Measurements from ENCODE around the gene TREML2.
"Not testable (repeated sequence)": the region's sequence is repeated elsewhere in the genome, so short reads cannot be mapped to it uniquely, and the experiment has no call there.

Gene TREML2, protein sequence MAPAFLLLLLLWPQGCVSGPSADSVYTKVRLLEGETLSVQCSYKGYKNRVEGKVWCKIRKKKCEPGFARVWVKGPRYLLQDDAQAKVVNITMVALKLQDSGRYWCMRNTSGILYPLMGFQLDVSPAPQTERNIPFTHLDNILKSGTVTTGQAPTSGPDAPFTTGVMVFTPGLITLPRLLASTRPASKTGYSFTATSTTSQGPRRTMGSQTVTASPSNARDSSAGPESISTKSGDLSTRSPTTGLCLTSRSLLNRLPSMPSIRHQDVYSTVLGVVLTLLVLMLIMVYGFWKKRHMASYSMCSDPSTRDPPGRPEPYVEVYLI

DNA sequence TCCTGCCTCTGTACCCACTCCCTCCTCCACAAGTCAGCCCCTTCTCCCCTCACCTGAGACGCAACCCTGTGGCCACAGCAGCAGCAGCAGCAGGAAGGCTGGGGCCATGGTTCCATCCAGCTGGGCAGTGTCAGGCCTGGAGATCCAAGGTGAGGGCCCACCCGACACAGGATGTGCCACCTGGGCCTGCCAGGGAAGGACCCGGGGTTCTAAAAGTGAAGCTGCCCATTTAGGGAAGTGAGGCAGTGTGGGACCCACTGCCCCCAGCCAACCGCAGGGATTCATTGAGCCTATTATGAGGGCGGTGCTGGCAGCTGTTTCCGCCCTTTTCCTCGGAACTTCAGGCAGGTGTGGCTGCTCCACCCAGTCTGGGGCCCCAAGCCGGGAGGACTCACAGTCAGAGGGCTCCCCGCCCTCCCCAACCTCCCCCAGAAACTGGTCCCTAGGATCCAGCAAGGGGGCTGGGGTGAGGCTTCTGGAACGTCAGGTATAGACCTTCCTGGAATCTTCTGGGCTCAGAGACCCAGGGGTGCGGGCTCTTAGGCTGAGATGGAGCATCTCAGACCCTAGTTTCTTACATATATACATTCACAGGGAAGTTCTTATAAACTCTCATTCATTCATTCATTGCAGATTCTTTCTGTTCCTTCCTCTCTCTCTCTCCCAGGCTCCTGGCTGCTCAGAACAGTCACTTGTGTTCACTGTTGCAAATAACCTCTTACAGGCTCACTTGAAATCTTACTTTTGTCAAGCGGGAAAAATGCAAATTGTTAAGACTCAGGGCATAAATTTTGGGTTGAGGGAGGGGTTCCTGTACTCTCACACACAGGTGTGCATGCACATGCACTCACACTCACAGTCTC is at the start of gene TREML2:
Gene TREML2, minus strand, starts transcription at position 249 of the 863 bp plus-strand sequence. Its CDS starts 141 bp downstream, at position 108.
- no peak for DNase-seq

DNA sequence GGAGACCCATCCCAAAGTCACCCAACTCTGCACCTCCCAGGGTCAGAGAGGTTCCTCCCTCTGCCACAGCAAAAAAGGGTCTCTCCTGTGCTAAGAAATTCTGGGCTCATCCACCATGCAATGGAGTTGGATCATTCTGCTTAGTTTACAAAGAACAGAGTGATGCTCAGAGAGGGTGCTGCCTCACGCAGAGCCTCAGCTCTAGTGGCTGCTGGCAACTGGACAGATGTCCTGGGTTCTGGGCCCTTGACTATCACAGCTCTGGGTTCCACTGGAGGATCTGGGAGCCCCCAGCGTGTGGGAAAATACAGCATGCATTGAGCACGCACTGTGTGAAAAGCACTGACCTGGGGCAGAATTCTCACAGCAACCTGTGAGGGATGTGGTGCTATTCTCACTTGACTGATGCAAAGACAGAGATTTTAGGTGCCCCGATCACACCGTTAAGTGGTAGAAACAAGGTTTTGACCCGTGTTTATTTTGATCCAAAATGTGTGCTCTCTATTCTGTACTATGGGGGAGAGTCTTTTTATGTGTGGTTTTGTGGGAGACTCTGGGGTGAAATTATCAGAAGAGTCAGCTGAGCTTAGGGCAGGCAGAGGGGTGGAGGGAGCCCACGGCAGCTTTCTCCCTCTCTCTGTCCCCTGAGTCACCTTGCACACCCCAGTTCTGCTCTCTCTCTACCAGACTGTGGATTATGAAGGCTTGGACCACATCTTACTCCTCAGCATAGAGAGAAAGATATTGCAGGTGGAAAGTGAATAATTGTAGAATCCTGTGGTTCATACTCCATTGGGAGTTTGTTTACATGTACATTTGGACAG is 47.1 kb upstream of the TREML2 start:
- DNase-seq, result no peak

DNA sequence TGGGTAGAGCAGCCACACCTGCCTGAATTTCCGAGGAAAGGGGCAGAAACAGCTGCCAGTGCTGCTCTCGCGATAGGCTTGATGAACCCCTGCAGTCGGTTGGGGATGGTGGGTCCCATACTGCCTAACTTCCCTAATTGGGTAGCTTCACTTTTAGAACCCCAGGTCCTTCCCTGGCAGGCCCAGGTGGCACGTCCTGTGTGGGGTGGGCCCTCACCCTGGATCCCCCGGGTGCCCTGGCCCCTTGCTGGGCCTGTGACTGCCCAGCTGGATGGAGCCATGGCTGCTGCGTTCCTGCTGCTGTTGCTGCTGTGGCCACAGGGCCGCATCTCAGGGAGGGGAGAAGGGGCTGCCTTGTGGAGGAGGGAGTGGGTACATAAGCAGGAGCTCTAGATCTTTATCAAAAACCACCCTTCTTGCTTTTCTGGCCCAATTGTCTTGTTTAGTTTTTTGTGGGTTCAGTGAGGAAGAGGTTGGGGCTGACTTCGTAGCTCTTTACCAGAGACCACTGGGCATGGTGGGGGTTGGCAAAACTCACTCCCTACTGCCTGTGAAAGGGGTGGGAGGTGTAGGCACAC is 46.4 kb upstream of the TREML2 start:
- no peak for DNase-seq

DNA sequence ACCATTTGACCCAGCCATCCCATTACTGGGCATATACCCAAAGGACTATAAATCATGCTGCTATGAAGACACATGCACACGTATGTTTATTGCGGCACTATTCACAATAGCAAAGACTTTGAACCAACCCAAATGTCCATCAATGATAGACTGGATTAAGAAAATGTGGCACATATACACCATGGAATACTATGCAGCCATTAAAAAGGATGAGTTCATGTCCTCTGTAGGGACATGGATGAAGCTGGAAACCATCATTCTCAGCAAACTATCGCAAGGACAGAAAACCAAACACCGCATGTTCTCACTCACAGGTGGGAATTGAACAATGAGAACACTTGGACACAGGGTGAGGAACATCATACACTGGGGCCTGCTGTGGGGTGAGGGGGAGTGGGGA is 45.6 kb upstream of the TREML2 start:
- not testable (repeated sequence) for DNase-seq

DNA sequence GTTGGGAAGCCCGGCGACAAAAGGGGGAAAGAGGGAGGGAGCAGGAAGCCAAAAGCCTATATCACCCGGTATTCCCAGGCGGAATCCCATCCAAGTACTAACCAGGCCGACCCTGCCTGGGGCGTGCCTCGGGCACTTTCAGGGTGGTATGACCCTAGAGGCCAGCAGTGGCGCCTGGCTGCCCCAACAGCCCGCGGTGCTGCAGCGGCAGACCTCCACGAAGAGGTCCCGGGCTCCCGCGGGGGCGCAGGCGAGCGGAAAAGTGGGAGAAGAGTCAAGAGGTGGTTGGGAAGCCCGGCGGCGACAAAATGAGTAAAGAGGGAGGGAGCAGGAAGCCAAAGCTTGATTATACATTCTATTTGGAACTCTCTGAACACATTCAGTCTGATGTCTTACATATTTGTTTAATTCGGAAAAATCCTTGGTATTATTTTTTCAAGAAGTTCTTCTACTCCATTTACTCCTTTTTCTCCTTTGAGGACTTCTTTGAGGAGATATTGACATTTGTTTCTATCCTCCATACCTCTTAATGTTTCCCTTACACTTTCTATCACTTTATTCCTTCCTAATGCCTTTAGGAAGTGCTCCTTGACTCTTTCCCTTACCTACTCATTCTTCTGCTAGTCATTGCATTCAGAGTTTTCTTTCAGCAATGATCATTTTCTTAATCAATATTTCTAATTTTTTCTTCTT is 38.7 kb upstream of the TREML2 start:
- DNase-seq, result no peak

DNA sequence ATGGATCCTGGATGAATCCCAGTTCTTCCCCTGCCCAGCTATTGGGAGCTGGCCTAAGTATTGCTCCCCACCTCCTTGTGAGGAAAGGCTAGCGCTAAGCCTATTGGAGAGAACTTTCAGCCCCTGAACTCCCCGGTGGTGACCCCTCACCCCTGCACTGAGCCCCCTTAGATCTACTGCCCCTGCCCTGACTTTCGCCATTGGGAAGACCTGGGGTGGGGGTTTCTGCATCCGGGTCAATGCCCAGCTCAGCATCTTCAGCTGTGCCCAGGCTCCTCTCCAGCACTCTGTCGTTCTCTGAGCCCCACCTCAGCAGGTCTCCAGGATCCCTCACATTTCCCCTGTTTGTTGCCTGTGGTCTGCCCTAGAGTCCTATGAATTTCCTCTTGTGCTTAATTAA is 36.2 kb upstream of the TREML2 start:
- DNase-seq, result no peak

DNA sequence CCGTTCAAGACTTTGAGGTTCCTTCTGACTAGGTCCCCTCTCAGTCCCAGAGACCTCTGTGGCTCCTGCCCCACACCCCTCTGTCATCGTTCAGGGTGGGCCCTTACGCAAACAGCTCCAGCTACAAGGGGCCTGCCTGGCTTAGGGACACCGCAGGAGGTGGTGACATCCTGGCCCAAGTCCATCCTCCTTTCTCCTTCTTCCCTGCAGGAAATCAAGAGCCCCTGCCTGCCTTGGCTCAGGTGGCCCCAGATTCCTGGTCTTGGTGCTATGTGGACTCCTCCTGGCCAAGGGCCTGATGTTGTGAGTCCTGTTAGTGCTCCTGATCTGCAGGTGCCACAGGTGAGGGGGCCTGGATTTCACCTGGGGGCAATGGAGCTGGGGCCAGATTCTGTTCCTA is 35.3 kb upstream of the TREML2 start:
- DNase-seq, result no peak

DNA sequence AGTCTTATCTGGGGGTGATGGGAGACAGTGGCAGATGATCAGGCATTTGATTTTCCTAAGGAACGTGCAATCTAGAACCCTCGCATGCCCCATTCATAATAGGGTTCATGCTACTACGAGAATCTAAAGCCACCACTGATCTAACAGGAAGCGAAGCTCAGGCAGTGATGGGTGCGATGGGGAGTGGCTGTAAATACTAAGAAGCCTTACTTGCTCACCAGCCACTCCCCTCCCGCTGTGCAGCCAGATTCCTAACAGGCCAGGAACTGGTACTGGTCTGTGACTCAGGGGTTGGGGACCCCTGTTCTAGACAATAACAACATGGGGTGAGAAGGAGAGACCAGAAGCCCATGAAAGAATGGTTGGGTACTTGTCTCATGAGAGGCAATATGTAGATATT is 31.7 kb upstream of the TREML2 start:
- no peak for DNase-seq

DNA sequence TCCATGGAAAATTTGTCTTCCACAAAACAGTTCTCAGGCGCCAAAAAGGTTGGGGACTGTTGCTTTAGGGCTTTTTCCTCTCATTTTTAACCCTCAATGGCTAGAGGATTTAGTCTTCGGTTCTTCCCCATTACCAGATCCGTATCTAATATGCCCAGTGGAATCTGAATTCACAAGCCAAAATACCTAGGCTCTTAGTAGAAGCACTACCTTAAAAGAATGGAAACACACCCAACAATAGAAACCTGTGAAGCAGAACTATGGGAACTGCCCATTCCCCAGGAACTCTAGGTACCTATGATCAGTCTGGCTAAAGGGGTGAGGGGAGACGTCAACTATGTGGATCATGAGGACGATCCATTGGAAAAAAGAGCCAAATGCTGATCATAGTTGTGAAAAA is 30.3 kb upstream of the TREML2 start:
- no peak for DNase-seq

DNA sequence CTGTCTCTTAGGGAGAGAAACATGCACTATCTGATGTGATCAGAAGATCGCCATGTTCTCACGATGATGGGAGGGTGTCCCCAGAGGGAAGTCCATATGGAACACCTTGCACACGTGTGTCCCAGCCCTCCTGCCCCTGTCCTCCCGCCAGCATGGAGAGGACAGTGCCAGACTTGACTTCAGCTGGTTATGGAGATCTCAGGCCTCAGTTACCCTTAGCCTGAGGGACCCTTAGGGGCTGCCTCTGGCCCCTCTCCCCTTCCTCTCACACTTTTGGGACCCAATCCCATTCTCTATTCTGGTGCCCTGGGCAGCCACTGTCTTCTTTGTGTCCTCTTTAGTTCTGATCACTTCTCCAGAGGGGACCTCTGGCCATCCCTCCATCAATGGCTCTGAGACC is 28.8 kb upstream of the TREML2 start:
- no peak for DNase-seq

DNA sequence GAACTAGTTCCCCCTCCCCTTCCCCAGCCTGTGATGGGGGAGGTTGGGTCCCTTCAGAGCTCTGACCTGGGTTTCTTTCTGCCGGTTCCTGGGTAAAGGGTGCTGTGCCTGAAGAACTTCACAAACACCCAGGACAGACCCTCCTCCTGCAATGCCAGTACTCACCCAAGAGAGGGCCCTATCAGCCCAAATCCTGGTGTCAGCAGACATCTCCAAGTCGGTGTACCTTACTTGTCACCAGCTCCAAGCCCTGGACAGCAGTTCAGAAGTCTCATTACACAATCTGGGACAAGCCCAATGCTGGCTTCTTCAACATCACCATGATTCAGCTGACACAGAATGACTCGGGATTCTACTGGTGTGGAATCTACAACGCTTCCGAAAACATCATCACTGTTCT is 27.7 kb upstream of the TREML2 start:
- DNase-seq, result no peak

DNA sequence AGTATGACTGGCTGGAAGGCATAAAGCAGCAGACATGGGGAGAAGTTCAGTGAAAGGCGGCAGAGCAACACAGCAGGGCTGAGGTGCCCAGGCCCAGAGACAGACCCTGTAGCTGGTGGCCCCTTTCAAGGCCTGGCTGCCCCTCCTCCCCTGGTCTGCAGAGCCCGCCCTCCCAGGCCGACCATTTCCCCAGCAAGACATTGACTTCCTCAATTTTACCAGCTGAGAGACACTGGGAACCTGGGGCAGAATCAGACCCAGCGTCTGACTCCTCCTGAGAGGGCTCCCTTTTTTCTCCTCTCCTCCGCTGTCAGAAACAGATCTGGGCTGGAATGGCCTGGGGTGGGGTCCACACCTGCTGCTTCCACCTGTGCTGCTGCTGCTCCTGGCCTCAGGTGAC is 27.1 kb upstream of the TREML2 start, which contains the start of gene TREML4:
Gene TREML4, plus strand, starts transcription at position 254 of the 400 bp plus-strand sequence. Its CDS starts 79 bp downstream, at position 333.
- no peak for DNase-seq

DNA sequence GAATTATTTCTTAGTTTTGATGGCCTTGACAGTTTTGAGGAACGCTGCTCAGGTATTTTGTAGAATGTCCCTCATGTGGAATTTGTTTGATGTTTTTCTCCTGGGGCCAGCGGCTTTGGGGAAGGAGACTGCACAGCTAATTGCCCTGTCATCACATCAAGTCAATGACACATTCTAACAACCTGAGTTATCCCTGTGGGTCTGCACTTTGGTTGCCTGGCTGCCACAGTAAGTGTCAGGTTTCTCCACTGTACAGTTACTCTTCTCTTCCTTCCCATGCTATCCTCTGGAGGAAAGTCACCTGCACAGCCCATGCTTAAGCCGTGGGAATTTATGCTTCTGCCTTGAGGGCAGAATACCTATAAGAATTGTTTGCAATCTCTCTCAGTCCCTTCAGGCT is 25.8 kb upstream of the TREML2 start:
- no peak for DNase-seq

DNA sequence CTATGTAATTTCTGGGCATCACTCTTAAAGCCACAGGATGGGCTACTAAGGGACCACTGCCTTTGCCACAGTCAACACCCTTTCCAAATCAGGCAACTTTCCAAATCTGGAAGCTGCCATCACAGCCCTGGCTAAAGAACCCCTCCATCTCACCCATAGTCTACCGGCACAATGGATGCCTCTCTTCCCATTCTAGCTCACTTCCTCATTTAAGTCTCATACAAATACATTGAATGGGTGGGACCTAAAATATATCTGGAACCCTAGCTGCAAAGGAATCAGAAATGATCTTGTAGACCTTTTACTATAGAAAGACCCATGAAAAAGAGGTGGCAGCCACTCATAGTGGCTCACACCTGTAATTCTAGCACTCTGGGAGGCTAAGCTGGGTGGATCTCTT is 23.9 kb upstream of the TREML2 start:
- no peak for DNase-seq

DNA sequence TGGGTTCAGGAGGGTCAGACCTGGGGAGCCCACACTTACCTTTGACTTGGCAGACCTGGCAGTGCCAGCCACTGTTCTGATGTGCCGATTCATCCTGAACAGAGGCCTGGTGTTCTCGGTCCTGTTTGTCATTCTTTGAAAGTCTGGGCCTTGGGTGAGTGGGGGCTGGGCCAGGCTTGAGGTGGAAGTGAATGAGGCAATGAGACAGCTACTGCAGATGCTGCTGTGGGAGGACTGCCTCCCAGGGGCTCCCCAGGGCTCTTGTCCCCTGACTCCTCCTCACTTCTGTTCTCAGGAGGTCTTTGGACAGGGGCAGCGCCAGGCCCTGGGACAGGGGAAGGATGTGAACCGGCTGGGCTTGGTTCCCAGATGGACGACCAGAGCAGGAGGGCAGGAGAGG is 21.6 kb upstream of the TREML2 start:
- DNase-seq, result no peak

DNA sequence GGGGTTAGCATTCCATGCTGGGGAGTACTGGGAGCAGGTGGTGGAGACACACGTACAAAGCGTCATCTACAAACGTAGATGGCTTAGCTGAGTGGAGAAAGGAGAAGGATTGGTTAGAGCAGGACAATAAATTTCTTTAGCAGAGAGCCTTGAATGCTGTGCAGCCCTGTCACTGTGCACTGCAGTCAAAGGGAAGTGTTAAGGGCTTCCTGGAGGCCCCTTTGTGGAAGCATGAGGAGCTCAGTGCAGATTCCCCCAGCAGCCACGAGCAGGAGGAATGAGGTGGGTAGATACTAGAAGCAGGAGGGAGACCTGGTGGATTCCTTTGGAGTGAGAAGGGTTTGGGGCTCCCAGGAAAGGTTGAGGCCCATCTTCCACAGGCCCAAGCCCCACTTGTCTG is 21.1 kb upstream of the TREML2 start:
- no peak for DNase-seq

DNA sequence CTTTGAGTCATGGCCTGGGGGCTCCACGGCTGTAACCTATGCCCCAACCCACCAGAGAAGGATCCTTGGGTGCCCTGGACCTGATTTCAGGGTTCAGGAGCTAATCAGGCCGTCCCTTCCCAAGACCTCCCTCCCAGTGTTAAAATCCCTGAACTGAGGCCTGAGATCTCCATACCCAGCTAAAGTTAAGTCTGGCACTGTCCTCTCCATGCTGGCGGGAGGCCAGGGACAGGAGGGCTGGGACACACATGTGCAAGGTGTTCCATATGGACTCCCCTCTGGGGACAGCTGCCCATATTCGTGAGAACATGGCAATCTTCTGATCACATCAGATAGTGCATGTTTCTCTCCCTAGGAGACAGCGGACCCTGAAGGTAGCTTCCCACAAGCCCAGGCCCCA is 15.7 kb upstream of the TREML2 start:
- DNase-seq, result no peak

DNA sequence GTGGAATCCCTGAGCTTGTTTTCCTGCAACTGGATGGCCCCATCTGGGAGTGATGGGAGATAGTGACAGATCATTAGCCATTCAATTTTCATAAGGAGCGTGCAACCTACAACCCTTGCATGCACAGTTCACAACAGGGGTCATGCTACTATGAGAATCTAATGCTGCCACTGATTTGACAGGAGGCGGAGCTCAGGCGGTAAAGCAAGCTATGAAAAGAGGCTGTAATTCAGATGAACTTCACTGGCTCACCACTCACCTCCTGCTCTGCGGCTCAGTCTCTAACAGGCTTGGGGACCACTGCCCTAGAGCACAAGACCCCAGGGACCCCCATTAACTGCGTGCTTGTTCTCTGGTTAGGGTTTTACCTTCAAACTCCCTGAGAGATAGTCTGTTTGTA is 14.8 kb upstream of the TREML2 start:
- no peak for DNase-seq

DNA sequence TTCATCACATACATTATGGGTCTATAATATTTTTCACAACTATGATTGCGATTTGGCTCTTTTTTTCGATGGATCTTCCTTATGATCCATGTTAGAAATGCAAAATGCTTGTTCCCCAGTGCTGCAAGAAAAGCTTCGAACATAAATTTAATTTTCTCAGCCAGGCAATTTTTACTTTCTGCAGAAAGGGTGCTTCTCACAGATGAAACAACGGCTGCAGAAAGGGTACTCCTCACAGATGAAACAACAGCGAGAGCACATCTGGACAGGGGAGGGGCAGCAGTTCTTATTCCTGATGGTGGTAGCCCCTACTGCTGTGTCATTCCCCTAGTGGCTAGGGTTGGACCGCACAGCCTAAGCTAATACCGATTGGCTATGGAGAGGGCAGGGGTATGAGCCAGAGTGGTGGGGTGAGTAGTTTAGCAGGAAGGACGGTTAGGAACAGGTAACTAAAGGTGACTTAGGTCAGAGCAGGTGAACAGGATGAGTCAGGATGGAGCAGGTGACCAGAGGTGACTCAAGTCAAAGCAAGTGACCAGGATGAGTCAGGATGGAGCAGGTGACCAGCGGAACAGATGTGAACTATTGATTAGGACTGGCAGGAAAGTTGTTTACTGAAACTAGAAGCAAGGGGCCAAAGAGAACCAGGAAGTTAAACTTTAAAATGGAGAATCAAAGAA is 13.8 kb upstream of the TREML2 start:
- no peak for DNase-seq

DNA sequence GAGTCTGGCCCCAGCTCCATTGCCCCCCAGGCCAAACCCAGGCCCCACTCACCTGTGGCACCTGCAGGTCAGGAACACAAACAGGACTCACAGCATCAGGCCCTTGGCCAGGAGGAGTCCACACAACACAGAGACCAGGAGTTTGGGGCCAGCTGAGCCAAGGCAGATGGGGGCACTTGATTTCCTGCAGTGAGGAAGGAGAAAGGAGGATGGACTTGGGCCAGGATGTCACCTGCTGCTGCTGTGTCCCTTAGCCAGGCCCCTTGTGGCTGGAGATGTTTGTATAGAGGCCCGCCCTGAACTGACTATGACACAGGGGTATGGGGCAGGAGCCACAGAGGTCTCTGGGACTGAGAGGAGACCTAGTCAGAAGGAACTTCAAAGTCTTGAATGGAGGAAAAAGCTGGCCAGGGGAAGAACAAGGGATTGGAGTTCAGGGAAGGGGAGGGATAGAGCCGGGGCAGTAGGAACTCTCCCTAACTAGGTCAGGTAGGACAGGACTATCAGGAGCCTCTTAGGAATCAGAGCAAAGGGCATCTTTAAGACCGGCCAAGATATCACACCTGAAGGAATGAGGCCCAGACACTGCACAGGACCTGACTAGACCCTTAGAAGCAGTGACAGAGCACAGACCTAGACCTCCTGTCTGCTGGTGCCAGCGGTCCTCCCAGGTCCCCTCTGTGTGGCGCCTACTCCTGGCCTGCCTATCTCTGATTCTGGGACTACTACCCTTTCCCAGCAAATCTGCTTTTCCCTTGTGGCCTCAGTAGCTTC is 8.8 kb upstream of the TREML2 start:
- no peak for DNase-seq
